Endothelial cell of umbilical vein (primary cell): Measurements from ENCODE around the gene ZSWIM5.

ENCODE experiments used
- EZH2 ChIP-seq: IDR thresholded peaks from 2 replicates; pipeline ENCODE4 v1.6.1; 2012; ENCODE audit warnings: borderline replicate concordance, low read depth, mild to moderate bottlenecking, moderate library complexity, low read length, inconsistent platforms; ENCODE audit not compliant: severe bottlenecking
- FOS ChIP-seq: IDR thresholded peaks from 2 replicates; pipeline ENCODE4 v1.6.1; 2011; ENCODE audit warnings: mild to moderate bottlenecking, low read length, moderate library complexity, borderline replicate concordance; ENCODE audit not compliant: insufficient read depth
- GATA2 ChIP-seq: IDR thresholded peaks from 2 replicates; pipeline ENCODE4 v1.7.0; 2011; ENCODE audit warnings: low read depth, mild to moderate bottlenecking, moderate library complexity, mixed read lengths, low read length; ENCODE audit not compliant: insufficient read length, insufficient read depth
- MYC ChIP-seq: IDR thresholded peaks from one replicate; pipeline ENCODE4 v1.6.1; 2011; ENCODE audit warnings: mild to moderate bottlenecking, low read depth, low read length
- POLR2A ChIP-seq: IDR thresholded peaks from 2 replicates; pipeline ENCODE4 v1.6.1; 2012; ENCODE audit warnings: low read depth, mild to moderate bottlenecking, control low read depth, low read length
- POLR2AphosphoS5 ChIP-seq: IDR thresholded peaks from 2 replicates; pipeline ENCODE4 v1.6.1; 2012; ENCODE audit warnings: low read depth, mild to moderate bottlenecking, control low read depth, low read length, moderate library complexity; ENCODE audit not compliant: insufficient read depth
- TF ChIP-seq, protein P1 (sequence below), 2 donors: IDR thresholded peaks; 1 replicate in 1 of 2; 2 replicates in 1 of 2; pipeline ENCODE4 v1.5.1; 2011; ENCODE audit warnings: low read length in 2 of 2, mild to moderate bottlenecking in 2 of 2, moderate library complexity in 2 of 2, control low read depth in 1 of 2, inconsistent platforms in 1 of 2, low read depth in 1 of 2; ENCODE audit not compliant: insufficient read depth in 1 of 2; ENCODE audit errors: extremely low read depth in 1 of 2

- TF ChIP-seq, protein P1, sequence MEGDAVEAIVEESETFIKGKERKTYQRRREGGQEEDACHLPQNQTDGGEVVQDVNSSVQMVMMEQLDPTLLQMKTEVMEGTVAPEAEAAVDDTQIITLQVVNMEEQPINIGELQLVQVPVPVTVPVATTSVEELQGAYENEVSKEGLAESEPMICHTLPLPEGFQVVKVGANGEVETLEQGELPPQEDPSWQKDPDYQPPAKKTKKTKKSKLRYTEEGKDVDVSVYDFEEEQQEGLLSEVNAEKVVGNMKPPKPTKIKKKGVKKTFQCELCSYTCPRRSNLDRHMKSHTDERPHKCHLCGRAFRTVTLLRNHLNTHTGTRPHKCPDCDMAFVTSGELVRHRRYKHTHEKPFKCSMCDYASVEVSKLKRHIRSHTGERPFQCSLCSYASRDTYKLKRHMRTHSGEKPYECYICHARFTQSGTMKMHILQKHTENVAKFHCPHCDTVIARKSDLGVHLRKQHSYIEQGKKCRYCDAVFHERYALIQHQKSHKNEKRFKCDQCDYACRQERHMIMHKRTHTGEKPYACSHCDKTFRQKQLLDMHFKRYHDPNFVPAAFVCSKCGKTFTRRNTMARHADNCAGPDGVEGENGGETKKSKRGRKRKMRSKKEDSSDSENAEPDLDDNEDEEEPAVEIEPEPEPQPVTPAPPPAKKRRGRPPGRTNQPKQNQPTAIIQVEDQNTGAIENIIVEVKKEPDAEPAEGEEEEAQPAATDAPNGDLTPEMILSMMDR (IDR thresholded peaks at IDR 0.05; ENCODE audit: extremely low read depth in 1 of 2, insufficient read depth in 1 of 2, low read depth in 1 of 2, low read length in 2 of 2): no peak
- no peak for TF ChIP-seq POLR2AphosphoS5
- no peak for TF ChIP-seq EZH2
- TF ChIP-seq POLR2A: no peak
- TF ChIP-seq MYC: no peak
- TF ChIP-seq FOS: no peak
- TF ChIP-seq GATA2: no peak
These were observed 50.4 kb downstream of the ZSWIM5 start for GRCh38 chr1:45155957-45156356.
